Astrocyte of the cerebellum (primary cell): ENCODE data around the gene KCNAB1.

Source experiments
- DNase-seq: peaks from one replicate; pipeline ENCODE4 v3.0.0-alpha.2; 2011; ENCODE audit warnings: low read depth
- H3K4me3 ChIP-seq: 2 replicates; pipeline ENCODE4 v1.5.1; 2011; ENCODE audit warnings: mild to moderate bottlenecking, low read depth, low read length, moderate library complexity
- in situ Hi-C: cut with HindIII; loops from 2 replicates; pipeline ENCODE4 v1.10.0; 2017; ENCODE audit warnings: low sequenced_read_pairs
- TF ChIP-seq, protein P1 (sequence below): IDR thresholded peaks from 2 replicates; pipeline ENCODE4 v1.5.1; 2012; ENCODE audit warnings: low read length, low read depth, moderate library complexity, mild to moderate bottlenecking; ENCODE audit errors: missing control alignments

KCNAB1 gene

GRCh38 chr3:156291272-156292123 is 171.1 kb downstream of the KCNAB1 start:
- no peak for DNase-seq
- H3K4me3 ChIP-seq = peak overlapping the region; percentile 23
- in situ Hi-C loops = no loop called here
- TF ChIP-seq, protein P1, sequence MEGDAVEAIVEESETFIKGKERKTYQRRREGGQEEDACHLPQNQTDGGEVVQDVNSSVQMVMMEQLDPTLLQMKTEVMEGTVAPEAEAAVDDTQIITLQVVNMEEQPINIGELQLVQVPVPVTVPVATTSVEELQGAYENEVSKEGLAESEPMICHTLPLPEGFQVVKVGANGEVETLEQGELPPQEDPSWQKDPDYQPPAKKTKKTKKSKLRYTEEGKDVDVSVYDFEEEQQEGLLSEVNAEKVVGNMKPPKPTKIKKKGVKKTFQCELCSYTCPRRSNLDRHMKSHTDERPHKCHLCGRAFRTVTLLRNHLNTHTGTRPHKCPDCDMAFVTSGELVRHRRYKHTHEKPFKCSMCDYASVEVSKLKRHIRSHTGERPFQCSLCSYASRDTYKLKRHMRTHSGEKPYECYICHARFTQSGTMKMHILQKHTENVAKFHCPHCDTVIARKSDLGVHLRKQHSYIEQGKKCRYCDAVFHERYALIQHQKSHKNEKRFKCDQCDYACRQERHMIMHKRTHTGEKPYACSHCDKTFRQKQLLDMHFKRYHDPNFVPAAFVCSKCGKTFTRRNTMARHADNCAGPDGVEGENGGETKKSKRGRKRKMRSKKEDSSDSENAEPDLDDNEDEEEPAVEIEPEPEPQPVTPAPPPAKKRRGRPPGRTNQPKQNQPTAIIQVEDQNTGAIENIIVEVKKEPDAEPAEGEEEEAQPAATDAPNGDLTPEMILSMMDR = no peak

DNA sequence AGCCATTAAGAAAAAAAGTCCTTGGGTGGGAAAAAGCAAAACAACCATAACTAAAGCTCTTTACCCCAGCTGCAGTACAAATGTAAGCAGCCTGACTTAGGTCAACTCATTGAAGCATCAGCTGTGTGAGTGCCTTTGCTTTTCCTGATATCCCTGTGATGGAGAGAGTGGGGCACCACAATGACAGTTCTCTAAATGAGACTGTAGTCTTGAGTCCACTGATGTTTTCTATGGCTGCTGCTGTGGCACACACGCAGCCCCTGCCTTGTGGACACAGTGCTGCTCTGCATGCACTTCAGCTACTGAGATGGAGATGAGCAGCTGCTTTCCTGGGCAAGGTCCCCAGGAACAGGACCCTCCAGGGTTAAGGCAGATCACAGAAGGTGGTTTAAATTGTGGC is 173.2 kb downstream of the KCNAB1 start:
- TF ChIP-seq, protein P1 = no peak
- in situ Hi-C loops = no loop called here

GRCh38 chr3:156297582-156297981 is 177.2 kb downstream of the KCNAB1 start:
- TF ChIP-seq, protein P1 = no peak
- DNase-seq = no peak
- H3K4me3 ChIP-seq = no peak overlapping the region
- in situ Hi-C loops = no loop called here

More for the DNA sequence above, 173.2 kb downstream of the KCNAB1 start:
- DNase-seq = no peak
- H3K4me3 ChIP-seq = no peak overlapping the region

DNA sequence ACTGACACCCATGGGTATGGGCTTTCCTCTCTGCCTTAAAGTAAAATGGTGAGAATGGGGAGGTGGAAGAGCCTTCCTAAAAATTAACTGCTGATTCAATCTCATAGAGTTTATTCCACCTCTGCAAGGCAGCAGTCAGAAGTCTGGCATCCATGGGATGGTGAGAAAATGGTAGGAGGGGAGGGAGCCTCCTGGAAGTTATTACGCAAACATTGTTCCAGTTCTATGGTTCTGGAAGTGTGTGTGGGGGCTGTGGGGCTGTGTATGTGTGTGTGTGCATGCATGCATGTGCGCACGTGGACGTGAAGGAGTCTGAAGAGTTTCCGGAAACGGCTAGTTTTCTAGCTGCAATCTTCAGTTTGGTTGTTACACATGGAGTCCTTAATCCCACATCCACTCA is 177.6 kb downstream of the KCNAB1 start:
- H3K4me3 ChIP-seq = no peak overlapping the region
- in situ Hi-C loops = no loop called here
- DNase-seq = no peak
- TF ChIP-seq, protein P1 = no peak

- no peak for DNase-seq
- no peak overlapping the region for H3K4me3 ChIP-seq
- in situ Hi-C loops = no loop called here
- TF ChIP-seq, protein P1 = no peak
Measured at GRCh38 chr3:156298938-156299337, 178.6 kb downstream of the KCNAB1 start.

DNA sequence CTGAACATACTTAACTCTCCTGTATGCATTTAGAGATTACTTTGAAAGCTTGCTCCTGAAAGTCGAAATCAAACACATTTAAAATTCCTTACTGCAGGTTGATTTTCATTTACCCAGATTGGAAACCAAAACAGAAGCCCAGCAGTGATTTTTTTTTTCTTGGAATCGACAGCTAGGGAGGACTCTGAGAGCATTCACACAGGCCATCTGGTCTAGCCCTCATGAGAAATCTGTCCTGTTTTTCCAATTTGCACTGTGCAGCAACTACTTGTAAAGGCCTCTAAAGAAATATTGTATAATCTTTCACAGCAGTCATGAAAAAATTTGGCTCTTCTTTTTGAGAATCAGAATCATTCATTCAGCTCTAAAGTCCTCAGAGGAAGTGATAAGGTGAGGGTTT is 179.2 kb downstream of the KCNAB1 start:
- TF ChIP-seq, protein P1 = no peak
- no peak for DNase-seq
- H3K4me3 ChIP-seq = no peak overlapping the region
- in situ Hi-C loops = no loop called here
